Mucosa of stomach (tissue), 1 donor: ENCODE data around the gene AP3S1.

ENCODE experiments used
- H3K27me3 ChIP-seq: one replicate; pipeline ENCODE4 v1.7.0; 2013; ENCODE audit warnings: mild to moderate bottlenecking, low read length; ENCODE audit not compliant: control insufficient read depth, insufficient read depth
- H3K36me3 ChIP-seq: one replicate; pipeline ENCODE4 v1.7.0; 2013; ENCODE audit warnings: low read length; ENCODE audit not compliant: control insufficient read depth, insufficient read depth
- H3K4me1 ChIP-seq: one replicate; pipeline ENCODE4 v1.7.0; 2013; ENCODE audit warnings: mild to moderate bottlenecking, low read length; ENCODE audit not compliant: control insufficient read depth, insufficient read depth
- H3K4me3 ChIP-seq: one replicate; pipeline ENCODE4 v1.7.0; 2013; ENCODE audit warnings: low read length
- H3K9ac ChIP-seq: one replicate; pipeline ENCODE4 v1.7.0; 2013; ENCODE audit warnings: mild to moderate bottlenecking, low read length, moderate library complexity
- H3K9me3 ChIP-seq: one replicate; pipeline ENCODE4 v1.7.0; 2013; ENCODE audit warnings: mild to moderate bottlenecking, low read length, moderate library complexity; ENCODE audit not compliant: control insufficient read depth
- donor health status: Pancreatic carcinoma.

The AP3S1 gene

GRCh38 chr5:115952588-115952987, 110.9 kb downstream of the AP3S1 start:
- no peaks in the 10 kb centered on the region for H3K36me3 ChIP-seq
- no peak overlapping the region for H3K9ac ChIP-seq
- H3K4me1 ChIP-seq, result no peaks in the 10 kb centered on the region
- no peaks in the 10 kb centered on the region for H3K9me3 ChIP-seq
- H3K4me3 ChIP-seq, result no peak overlapping the region
- H3K27me3 ChIP-seq, result peaks cover 7% of the 10 kb centered on the region

GRCh38 chr5:115954144-115954543, 112.4 kb downstream of the AP3S1 start:
- no peaks in the 10 kb centered on the region for H3K36me3 ChIP-seq
- H3K9ac ChIP-seq, result no peak overlapping the region
- H3K9me3 ChIP-seq, result no peaks in the 10 kb centered on the region
- peaks cover 20% of the 10 kb centered on the region for H3K27me3 ChIP-seq
- H3K4me3 ChIP-seq, result no peak overlapping the region
- no peaks in the 10 kb centered on the region for H3K4me1 ChIP-seq

GRCh38 chr5:115956957-115957356, 115.2 kb downstream of the AP3S1 start:
- Histone ChIP-seq H3K27me3 (peaks cover 40% of the 10 kb centered on the region), H3K4me1 (peaks cover 3% of the 10 kb centered on the region), H3K36me3 (no peaks in the 10 kb centered on the region), H3K4me3 (no peak overlapping the region), H3K9ac (no peak overlapping the region), H3K9me3 (no peaks in the 10 kb centered on the region)

GRCh38 chr5:115961381-115962238, 119.9 kb downstream of the AP3S1 start:
- Histone ChIP-seq H3K9ac (no peak overlapping the region), H3K4me3 (no peak overlapping the region), H3K4me1 (peaks cover 15% of the 10 kb centered on the region), H3K9me3 (no peaks in the 10 kb centered on the region), H3K36me3 (no peaks in the 10 kb centered on the region), H3K27me3 (peaks cover 65% of the 10 kb centered on the region)

- Histone ChIP-seq H3K9ac (no peak within 1 kb of the TSS), H3K4me3 (no peak within 1 kb of the TSS)
Observed at GRCh38 chr5:115962239-115962564, 120.5 kb downstream of the AP3S1 start, which contains the start of gene LVRN. LVRN (plus strand) TSS chr5:115962475; CDS start chr5:115962618, 143 bp downstream.

GRCh38 chr5:115962565-115963402, 121.0 kb downstream of the AP3S1 start:
- Histone ChIP-seq H3K27me3 (peaks cover 61% of the 10 kb centered on the region), H3K4me1 (peaks cover 15% of the 10 kb centered on the region), H3K9ac (no peak overlapping the region)

More at GRCh38 chr5:115962239-115962564, 120.5 kb downstream of the AP3S1 start, which contains the start of gene LVRN:
- Histone ChIP-seq H3K36me3 (no peaks in the 10 kb centered on the region), H3K27me3 (peaks cover 61% of the 10 kb centered on the region), H3K4me1 (peaks cover 15% of the 10 kb centered on the region), H3K9me3 (no peaks in the 10 kb centered on the region)

DNA sequence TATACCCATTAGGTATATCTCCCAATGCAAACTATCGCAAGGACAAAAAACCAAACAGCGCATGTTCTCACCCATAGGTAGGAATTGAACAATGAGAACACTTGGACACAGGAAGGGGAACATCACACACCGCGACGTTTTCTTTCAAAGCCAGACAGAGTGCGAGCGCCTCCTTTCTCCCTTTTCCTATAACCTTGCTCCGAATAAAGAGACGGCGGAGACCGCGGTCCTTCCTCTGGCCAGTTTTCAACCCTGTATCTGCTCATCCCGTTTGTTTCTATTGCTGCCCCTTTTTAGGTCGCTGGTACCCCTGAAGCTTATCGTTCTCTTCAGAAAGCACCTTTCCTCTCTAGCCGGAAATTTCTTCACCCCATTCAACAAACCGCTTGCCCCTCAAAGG, 121.8 kb downstream of the AP3S1 start:
- no peaks in the 10 kb centered on the region for H3K9me3 ChIP-seq
- no peaks in the 10 kb centered on the region for H3K36me3 ChIP-seq
- peaks cover 15% of the 10 kb centered on the region for H3K4me1 ChIP-seq
- no peak overlapping the region for H3K4me3 ChIP-seq
- peaks cover 53% of the 10 kb centered on the region for H3K27me3 ChIP-seq
- H3K9ac ChIP-seq, result no peak overlapping the region

More at GRCh38 chr5:115962565-115963402, 121.0 kb downstream of the AP3S1 start:
- Histone ChIP-seq H3K4me3 (no peak overlapping the region), H3K9me3 (no peaks in the 10 kb centered on the region), H3K36me3 (no peaks in the 10 kb centered on the region)
